Astrocyte (in vitro differentiated cells and primary cell): Measurements from ENCODE around the gene CADM4.

Experiments
- CTCF ChIP-seq: IDR thresholded peaks from 2 replicates; pipeline ENCODE4 v1.5.1; 2011; ENCODE audit warnings: low read depth, mild to moderate bottlenecking, inconsistent platforms, low read length, moderate library complexity; ENCODE audit not compliant: insufficient read depth
- EZH2 ChIP-seq: IDR thresholded peaks from 2 replicates; pipeline ENCODE4 v1.6.1; 2012; ENCODE audit warnings: mild to moderate bottlenecking, low read length, inconsistent platforms; ENCODE audit not compliant: insufficient read depth

- TF ChIP-seq CTCF, result no peak
- TF ChIP-seq EZH2, result no peak
Measured at GRCh38 chr19:43667126-43667875, 27.7 kb upstream of the CADM4 start.
